Spleen (tissue), 7 donors: Measurements from ENCODE around the gene KIAA1549.

Experiments
- POLR2A ChIP-seq, 3 donors: fragments of 450-650 bp; IDR thresholded peaks; one replicate each; pipeline ENCODE4 v1.5.1; 2017; ENCODE audit warnings: antibody characterized with exemption in 3 of 3, mild to moderate bottlenecking in 1 of 3
- TF ChIP-seq, protein P1 (sequence below), 11 experiments: fragments of 200-600 bp in 7 of 11; fragments of 450-650 bp in 4 of 11; sonication (generic) in 4 of 11; IDR thresholded peaks in 8 of 11; conservative IDR thresholded peaks in 3 of 11; 1 replicate in 7 of 11; 2 replicates in 4 of 11; pipeline versions ENCODE4 v1.4.0 to v1.8.0; 2016 to 2021; ENCODE audit warnings: antibody characterized with exemption in 11 of 11, inconsistent platforms in 4 of 11, mild to moderate bottlenecking in 1 of 11
- donor health status: DM: no; HTN: no; CAD: no; lungs with moderate emphysema.
- donor health status: DM: no; HTN: no; CAD: no.
- donor health status: DM: no; HTN: no; CAD: no.

DNA sequence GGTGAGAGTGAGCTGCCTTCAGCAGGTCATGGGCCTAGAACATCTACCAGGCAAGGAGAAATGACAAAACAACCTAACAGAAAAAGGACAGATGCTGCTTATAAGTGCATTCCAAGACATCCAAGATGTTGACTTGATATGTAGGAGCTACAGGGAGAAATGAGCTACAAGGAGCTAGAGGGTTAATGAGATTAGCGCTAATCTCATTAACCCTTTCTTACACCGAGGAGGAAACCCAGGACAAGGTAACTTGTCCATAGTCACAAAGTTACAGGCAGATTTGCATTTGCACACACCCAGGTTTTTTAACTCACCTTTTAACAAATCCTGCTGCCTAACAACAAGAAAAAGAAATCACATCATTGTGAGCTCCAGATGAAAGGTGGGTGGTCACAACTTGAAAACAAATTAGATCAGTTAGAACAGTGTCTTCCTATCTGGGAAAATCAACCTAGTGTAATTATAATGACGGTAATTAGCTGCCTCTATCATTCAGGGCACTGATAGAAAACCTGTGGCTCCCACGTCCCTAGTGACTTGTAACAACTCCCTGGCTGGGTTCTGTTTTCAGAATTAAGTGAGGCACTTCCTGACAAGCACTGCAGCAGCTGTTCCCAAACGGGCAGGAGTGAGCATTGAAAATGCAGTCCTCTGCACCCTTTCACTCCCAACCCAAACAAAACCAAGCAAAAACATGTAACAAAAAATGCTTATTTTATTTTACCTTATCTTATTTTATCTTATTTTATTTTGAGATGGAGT is 5.7 kb downstream of the KIAA1549 start:
- TF ChIP-seq, protein P1, sequence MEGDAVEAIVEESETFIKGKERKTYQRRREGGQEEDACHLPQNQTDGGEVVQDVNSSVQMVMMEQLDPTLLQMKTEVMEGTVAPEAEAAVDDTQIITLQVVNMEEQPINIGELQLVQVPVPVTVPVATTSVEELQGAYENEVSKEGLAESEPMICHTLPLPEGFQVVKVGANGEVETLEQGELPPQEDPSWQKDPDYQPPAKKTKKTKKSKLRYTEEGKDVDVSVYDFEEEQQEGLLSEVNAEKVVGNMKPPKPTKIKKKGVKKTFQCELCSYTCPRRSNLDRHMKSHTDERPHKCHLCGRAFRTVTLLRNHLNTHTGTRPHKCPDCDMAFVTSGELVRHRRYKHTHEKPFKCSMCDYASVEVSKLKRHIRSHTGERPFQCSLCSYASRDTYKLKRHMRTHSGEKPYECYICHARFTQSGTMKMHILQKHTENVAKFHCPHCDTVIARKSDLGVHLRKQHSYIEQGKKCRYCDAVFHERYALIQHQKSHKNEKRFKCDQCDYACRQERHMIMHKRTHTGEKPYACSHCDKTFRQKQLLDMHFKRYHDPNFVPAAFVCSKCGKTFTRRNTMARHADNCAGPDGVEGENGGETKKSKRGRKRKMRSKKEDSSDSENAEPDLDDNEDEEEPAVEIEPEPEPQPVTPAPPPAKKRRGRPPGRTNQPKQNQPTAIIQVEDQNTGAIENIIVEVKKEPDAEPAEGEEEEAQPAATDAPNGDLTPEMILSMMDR (IDR thresholded peaks at IDR 0.05 in 8 of 11, conservative IDR thresholded peaks at IDR 0.05 in 3 of 11): no peak
- no peak for TF ChIP-seq POLR2A (IDR thresholded peaks at IDR 0.05)
